Measurements from ENCODE around the gene KRT4.

DNA sequence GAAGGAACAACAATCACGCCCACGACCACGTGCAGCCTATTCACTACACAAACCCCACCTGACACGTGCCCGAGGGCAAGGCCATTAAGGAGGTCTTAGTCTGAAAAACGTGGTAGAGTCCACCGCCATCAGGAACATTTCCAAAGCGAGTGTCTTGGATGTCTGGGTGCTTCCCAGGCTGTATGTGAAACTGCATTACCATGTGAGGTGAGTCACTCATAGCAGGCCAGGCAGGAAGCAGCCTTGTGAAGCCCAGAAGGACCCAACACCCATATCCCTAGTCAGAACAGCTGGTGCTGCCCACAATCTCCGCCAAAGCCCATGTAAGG lies 23.5 kb upstream of the KRT4 start:
- TF ChIP-seq, protein P1, sequence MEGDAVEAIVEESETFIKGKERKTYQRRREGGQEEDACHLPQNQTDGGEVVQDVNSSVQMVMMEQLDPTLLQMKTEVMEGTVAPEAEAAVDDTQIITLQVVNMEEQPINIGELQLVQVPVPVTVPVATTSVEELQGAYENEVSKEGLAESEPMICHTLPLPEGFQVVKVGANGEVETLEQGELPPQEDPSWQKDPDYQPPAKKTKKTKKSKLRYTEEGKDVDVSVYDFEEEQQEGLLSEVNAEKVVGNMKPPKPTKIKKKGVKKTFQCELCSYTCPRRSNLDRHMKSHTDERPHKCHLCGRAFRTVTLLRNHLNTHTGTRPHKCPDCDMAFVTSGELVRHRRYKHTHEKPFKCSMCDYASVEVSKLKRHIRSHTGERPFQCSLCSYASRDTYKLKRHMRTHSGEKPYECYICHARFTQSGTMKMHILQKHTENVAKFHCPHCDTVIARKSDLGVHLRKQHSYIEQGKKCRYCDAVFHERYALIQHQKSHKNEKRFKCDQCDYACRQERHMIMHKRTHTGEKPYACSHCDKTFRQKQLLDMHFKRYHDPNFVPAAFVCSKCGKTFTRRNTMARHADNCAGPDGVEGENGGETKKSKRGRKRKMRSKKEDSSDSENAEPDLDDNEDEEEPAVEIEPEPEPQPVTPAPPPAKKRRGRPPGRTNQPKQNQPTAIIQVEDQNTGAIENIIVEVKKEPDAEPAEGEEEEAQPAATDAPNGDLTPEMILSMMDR (IDR thresholded peaks at IDR 0.05) = no peak
- no peak for TF ChIP-seq POLR2A (IDR thresholded peaks at IDR 0.05)

Measured in adrenal gland (tissue), 5 donors.